Measurements from ENCODE around the gene NFATC1. TPM values are rescaled to one million over a fixed set of nuclear protein-coding genes. Genes with fewer than 3 reads are reported as not detected.

NFATC1 gene
- total RNA-seq, 1 experiment from 2014 or later = 6.8 TPM

GRCh38 chr18:79429785-79430281 lies 34.1 kb downstream of the NFATC1 start:
- DNase-seq (ENCODE audit: low spot score) = no peak
- in situ Hi-C loops (cut with HindIII; ENCODE audit: low sequenced_read_pairs) = no loop called here

GRCh38 chr18:79432376-79433120 lies 36.8 kb downstream of the NFATC1 start:
- in situ Hi-C loops (cut with HindIII; ENCODE audit: low sequenced_read_pairs) = no loop called here

GRCh38 chr18:79433431-79433830 lies 37.7 kb downstream of the NFATC1 start:
- in situ Hi-C loops (cut with HindIII; ENCODE audit: low sequenced_read_pairs) = no loop called here
- no peak for DNase-seq (ENCODE audit: low spot score)

More at GRCh38 chr18:79432376-79433120, 36.8 kb downstream of the NFATC1 start:
- no peak for DNase-seq (ENCODE audit: low spot score)

GRCh38 chr18:79434607-79435401 lies 39.1 kb downstream of the NFATC1 start:
- in situ Hi-C loops (cut with HindIII; ENCODE audit: low sequenced_read_pairs) = no loop called here
- no peak for DNase-seq (ENCODE audit: low spot score)

- in situ Hi-C loops (cut with HindIII; ENCODE audit: low sequenced_read_pairs) = no loop called here
- DNase-seq (ENCODE audit: low spot score) = no peak
Measured at GRCh38 chr18:79436556-79437275, 41.0 kb downstream of the NFATC1 start.

GRCh38 chr18:79438089-79438897 lies 42.6 kb downstream of the NFATC1 start:
- in situ Hi-C loops (cut with HindIII; ENCODE audit: low sequenced_read_pairs) = no loop called here
- DNase-seq (ENCODE audit: low spot score) = no peak

- in situ Hi-C loops (cut with HindIII; ENCODE audit: low sequenced_read_pairs) = no loop called here
- DNase-seq (ENCODE audit: low spot score) = no peak
Measured at GRCh38 chr18:79438898-79439627, 43.3 kb downstream of the NFATC1 start.

GRCh38 chr18:79439628-79440023 lies 43.9 kb downstream of the NFATC1 start:
- DNase-seq (ENCODE audit: low spot score) = no peak
- in situ Hi-C loops (cut with HindIII; ENCODE audit: low sequenced_read_pairs) = no loop called here

DNA sequence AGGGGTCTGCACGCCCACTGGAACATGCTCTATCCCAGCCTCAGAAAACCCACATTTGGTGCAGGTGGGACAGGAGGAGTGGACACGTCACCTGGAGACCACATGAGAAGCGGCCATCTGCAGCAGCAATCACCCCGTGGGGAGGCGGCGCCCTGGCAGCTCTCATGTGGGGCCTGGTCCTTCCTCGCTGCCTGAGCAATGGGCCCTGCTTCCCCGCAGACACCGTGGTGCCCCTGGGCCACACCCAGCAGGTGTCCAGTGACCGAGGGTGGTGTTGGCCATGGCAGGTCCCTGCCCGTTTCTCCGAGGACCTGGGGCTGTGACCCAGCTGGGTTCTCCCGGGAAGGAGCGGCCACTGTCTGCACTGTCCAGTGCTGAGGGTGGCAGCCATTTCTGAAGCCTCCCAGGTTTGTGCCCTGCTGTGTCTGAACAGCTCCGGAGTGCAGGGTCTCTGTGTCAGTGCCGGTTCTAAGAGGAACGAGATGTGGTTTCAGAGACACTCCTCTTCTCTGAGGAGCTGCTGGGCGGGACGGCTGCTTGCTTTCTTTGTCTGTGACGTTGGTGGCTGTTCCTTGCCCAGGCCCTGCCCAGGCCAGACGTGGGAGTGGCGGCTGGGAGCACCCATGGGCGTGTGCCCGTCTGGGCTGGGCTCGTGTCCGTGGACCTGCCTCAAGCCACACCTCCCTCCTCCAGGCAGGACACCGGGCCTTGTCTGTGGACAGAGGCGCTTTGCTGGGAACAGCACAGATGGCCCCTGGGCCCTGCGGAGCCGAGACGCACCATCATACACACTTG lies 44.8 kb downstream of the NFATC1 start:
- in situ Hi-C loops (cut with HindIII; ENCODE audit: low sequenced_read_pairs) = no loop called here
- no peak for DNase-seq (ENCODE audit: low spot score)

- DNase-seq (ENCODE audit: low spot score) = no peak
- in situ Hi-C loops (cut with HindIII; ENCODE audit: low sequenced_read_pairs) = no loop called here
Measured at GRCh38 chr18:79441420-79441819, 45.7 kb downstream of the NFATC1 start.

DNA sequence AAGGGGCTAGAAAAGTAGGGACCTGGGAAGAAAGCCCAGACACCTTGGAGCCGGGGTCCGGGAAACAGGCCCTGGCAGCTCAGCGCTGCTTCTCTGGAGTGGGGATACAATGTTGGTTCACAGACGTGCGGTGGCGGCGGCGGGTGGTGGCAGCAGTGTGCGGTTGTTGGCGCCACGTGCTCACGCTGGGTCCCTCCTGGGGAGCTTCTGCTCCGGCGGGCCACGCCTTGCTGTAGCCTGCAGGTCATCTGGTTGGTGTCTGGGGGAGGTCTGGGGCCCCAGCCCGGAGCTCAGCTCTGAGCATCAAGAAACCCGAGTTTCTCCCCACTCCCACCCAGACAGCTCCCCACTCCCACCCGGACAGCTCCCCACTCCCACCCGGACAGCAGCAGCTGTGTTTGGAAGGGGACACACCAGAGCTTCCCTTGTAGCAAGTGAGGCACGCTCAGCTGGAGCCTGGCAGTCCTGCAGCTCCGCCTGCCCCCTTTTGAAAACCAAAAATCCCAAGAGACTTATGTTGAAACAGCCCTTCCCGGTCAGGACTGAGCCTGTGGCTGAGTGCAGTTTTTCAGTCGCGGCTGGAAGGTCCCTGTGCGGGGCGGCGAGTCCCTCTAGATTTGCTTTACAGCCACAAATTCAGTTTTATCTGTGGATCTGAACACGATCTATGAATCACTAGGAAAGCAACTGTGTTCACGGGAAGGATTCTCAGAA lies 46.9 kb downstream of the NFATC1 start:
- in situ Hi-C loops (cut with HindIII; ENCODE audit: low sequenced_read_pairs) = no loop called here
- no peak for DNase-seq (ENCODE audit: low spot score)

DNA sequence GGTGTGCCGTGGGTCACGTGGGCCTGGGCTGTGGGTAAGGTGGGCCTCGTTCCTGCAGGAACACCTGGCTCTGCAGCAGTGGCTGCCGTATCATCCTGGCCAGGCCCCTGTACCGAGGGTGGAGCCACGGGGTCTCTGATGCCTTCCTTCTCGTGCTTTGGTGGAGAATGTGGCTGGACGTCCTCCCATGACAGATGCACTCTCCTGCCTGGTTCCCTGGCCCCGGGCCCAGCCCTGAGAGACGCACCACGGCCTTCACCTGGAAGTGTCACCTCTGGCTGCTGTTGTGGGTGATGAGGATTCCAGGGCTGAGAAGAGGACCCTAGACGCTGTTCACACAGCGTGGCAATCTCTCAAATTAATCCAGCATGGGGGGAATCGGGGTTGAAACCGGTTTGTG lies 49.5 kb downstream of the NFATC1 start:
- in situ Hi-C loops (cut with HindIII; ENCODE audit: low sequenced_read_pairs) = no loop called here
- DNase-seq (ENCODE audit: low spot score) = no peak

DNA sequence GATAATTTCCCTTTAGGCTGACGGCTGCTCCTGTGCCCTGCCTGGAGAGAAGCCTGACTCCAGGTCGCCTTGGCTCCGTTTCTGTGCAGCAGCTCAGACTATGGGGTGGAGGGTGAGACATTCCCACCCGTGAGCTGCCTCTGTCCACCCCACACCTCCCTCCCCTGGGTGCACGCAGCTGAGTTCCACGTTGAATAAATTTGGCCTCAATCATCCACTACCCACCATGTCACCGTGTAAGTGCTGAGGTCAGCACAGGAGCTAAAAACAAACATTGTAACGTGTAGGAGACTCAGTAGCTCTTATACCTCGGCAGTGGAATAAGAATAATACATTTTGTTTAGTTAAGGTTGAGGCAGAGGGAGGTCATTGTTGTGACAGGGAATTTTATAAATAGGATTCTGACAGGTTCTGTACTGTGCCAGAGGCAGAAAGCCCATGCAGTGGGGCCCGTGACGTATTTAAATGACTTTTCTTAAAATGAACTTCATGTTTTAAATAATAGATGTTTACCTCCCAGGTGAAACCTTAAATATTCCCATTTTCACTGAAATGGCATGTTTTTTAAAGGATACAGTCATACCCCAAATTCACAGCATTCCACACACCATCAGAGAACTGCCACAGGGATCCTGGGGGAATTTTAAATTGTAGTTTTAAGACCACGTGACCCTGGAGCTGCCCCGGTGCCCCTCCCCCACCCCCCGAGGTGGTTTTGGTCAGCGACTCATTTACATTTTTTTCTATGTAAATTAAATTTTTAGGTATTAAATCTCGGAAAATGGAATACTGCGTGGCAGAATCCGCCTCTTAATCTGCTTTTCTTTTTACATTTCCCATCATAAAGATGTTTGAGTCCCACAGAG lies 50.2 kb downstream of the NFATC1 start:
- no peak for DNase-seq (ENCODE audit: low spot score)
- in situ Hi-C loops (cut with HindIII; ENCODE audit: low sequenced_read_pairs) = no loop called here

GRCh38 chr18:79446931-79447330 lies 51.2 kb downstream of the NFATC1 start:
- in situ Hi-C loops (cut with HindIII; ENCODE audit: low sequenced_read_pairs) = no loop called here
- DNase-seq (ENCODE audit: low spot score) = no peak

- DNase-seq (ENCODE audit: low spot score) = no peak
- in situ Hi-C loops (cut with HindIII; ENCODE audit: low sequenced_read_pairs) = no loop called here
Measured at GRCh38 chr18:79447703-79448367, 52.1 kb downstream of the NFATC1 start.

DNA sequence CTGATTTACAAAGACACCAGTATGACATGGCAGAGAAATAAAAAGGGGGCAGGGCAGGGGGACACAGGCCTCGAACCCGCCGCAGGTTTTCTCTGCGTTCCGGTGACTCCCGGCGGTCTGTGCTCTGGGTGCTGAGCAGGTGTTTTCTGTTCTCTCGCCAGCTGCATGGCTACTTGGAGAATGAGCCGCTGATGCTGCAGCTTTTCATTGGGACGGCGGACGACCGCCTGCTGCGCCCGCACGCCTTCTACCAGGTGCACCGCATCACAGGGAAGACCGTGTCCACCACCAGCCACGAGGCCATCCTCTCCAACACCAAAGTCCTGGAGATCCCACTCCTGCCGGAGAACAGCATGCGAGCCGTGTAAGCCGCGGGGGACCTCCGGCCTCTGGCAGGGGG lies 52.9 kb downstream of the NFATC1 start:
- in situ Hi-C loops (cut with HindIII; ENCODE audit: low sequenced_read_pairs) = no loop called here
- DNase-seq (ENCODE audit: low spot score) = no peak
